IMR-90 (cell line): ENCODE data around the gene DCHS2. TPM values are rescaled to one million over a fixed set of nuclear protein-coding genes. Genes with fewer than 3 reads are reported as not detected.

ENCODE experiments used
- ATAC-seq: fragments of 200-7000 bp; cut with Tn5 transposase; 2 replicates; pipeline ENCODE4 v1.9.1; 2020; ENCODE audit warnings: low read depth, mild to moderate bottlenecking, moderate library complexity
- BruUV-seq: library from RNA; stranded (reverse); fragments of 400-500 nt; replicated peaks from 2 replicates; lab custom pipeline; 2021; lab: Mats Ljungman, UMichigan
- CTCF ChIA-PET: fragments of 300-600 bp; formaldehyde crosslinking; extraction: SDS; loops from one replicate; lab custom pipeline; 2021; ENCODE audit warnings: antibody characterized with exemption; lab: Yijun Ruan, JAX
- POLR2A ChIA-PET: fragments of 300-600 bp; sonication (Branson Sonifier 250); formaldehyde crosslinking; loops from one replicate; lab custom pipeline; 2022; ENCODE audit warnings: antibody characterized with exemption; ENCODE audit not compliant: unreplicated experiment; lab: Charles Lee
- DNase-seq: peaks from one replicate; pipeline ENCODE4 v3.0.0; 2013
- H2AFZ ChIP-seq: replicated peaks from 2 replicates; pipeline ENCODE3; 2013; ENCODE audit warnings: low read length, mild to moderate bottlenecking; ENCODE audit not compliant: poor library complexity
- H2AK5ac ChIP-seq: 2 replicates; pipeline ENCODE4 v1.6.1; 2013; ENCODE audit warnings: low read depth, low read length, inconsistent platforms
- H2AK9ac ChIP-seq: replicated peaks from 2 replicates; pipeline ENCODE3; 2013; ENCODE audit warnings: mild to moderate bottlenecking, low read depth, low read length, moderate library complexity; ENCODE audit not compliant: poor library complexity
- H2BK120ac ChIP-seq: 2 replicates; pipeline ENCODE4 v1.6.1; 2013; ENCODE audit warnings: low read depth, low read length, inconsistent platforms
- H2BK15ac ChIP-seq: 3 replicates; pipeline ENCODE4 v1.6.1; 2013; ENCODE audit warnings: low read depth, low read length, inconsistent platforms
- H2BK20ac ChIP-seq: 2 replicates; pipeline ENCODE4 v1.6.1; 2013; ENCODE audit warnings: low read depth, mild to moderate bottlenecking, inconsistent platforms, low read length, moderate library complexity
- H2BK5ac ChIP-seq: 2 replicates; pipeline ENCODE4 v1.6.1; 2013; ENCODE audit warnings: mild to moderate bottlenecking, low read depth, low read length, inconsistent platforms; ENCODE audit not compliant: poor library complexity, severe bottlenecking
- H3K14ac ChIP-seq: replicated peaks from 2 replicates; pipeline ENCODE4 v1.6.1; 2013; ENCODE audit warnings: low read depth, low read length, inconsistent platforms
- H3K18ac ChIP-seq: 2 replicates; pipeline ENCODE4 v1.6.1; 2013; ENCODE audit warnings: low read depth, low read length, control low read depth
- H3K23ac ChIP-seq: 2 replicates; pipeline ENCODE4 v1.6.1; 2013; ENCODE audit warnings: low read depth, low read length, inconsistent platforms
- H3K27ac ChIP-seq: 2 replicates; pipeline ENCODE4 v1.5.1; 2013; ENCODE audit warnings: mild to moderate bottlenecking, control low read depth, low read length; ENCODE audit not compliant: insufficient read depth
- H3K27me3 ChIP-seq: 2 replicates; pipeline ENCODE4 v1.6.1; 2013; ENCODE audit warnings: low read length; ENCODE audit not compliant: control insufficient read depth, insufficient read depth
- H3K36me3 ChIP-seq: 2 replicates; pipeline ENCODE4 v1.6.1; 2013; ENCODE audit warnings: low read length, mixed read lengths; ENCODE audit not compliant: control insufficient read depth, insufficient read depth
- H3K4ac ChIP-seq: 2 replicates; pipeline ENCODE4 v1.6.1; 2013; ENCODE audit warnings: low read depth, low read length, inconsistent platforms
- H3K4me1 ChIP-seq: 2 replicates; pipeline ENCODE4 v1.6.1; 2013; ENCODE audit warnings: low read length, mixed read lengths; ENCODE audit not compliant: control insufficient read depth, insufficient read depth
- H3K4me2 ChIP-seq: 2 replicates; pipeline ENCODE4 v1.6.1; 2013; ENCODE audit warnings: low read depth, mild to moderate bottlenecking, control low read depth, low read length, moderate library complexity
- H3K4me3 ChIP-seq: 2 replicates; pipeline ENCODE4 v1.5.1; 2013; ENCODE audit warnings: low read depth, mild to moderate bottlenecking, control low read depth, low read length, moderate library complexity; ENCODE audit not compliant: insufficient read depth
- H3K56ac ChIP-seq: 2 replicates; pipeline ENCODE4 v1.6.1; 2013; ENCODE audit warnings: low read length, inconsistent platforms; ENCODE audit not compliant: insufficient read depth; ENCODE audit errors: extremely low read depth
- H3K79me1 ChIP-seq, 2 experiments: 2 replicates each; pipeline ENCODE4 v1.6.1; 2013; ENCODE audit warnings: low read length in 2 of 2, inconsistent platforms in 1 of 2, low read depth in 1 of 2
- H3K9ac ChIP-seq: 2 replicates; pipeline ENCODE4 v1.6.1; 2013; ENCODE audit warnings: low read depth, low read length, control low read depth
- H3K9me1 ChIP-seq: 2 replicates; pipeline ENCODE4 v1.6.1; 2013; ENCODE audit warnings: low read length, inconsistent platforms; ENCODE audit not compliant: insufficient read depth
- H3K9me3 ChIP-seq: 2 replicates; pipeline ENCODE4 v1.6.1; 2013; ENCODE audit warnings: low read length; ENCODE audit not compliant: control insufficient read depth, insufficient read depth
- H4K20me1 ChIP-seq: 2 replicates; pipeline ENCODE4 v1.6.1; 2013; ENCODE audit warnings: low read length, inconsistent platforms; ENCODE audit not compliant: insufficient read depth
- H4K5ac ChIP-seq: 2 replicates; pipeline ENCODE4 v1.6.1; 2013; ENCODE audit warnings: mild to moderate bottlenecking, low read depth, low read length, control low read depth
- H4K8ac ChIP-seq, 2 experiments: 2 replicates each; pipeline ENCODE4 v1.6.1; 2013; ENCODE audit warnings: low read depth in 2 of 2, low read length in 2 of 2, control low read depth in 1 of 2, inconsistent platforms in 1 of 2
- H4K91ac ChIP-seq: 2 replicates; pipeline ENCODE4 v1.6.1; 2013; ENCODE audit warnings: low read depth, low read length, inconsistent platforms; ENCODE audit not compliant: insufficient read depth
- BHLHE40 ChIP-seq: fragments of 150-350 bp; IDR thresholded peaks from 2 replicates; pipeline ENCODE4 v1.6.1; 2016; ENCODE audit warnings: mild to moderate bottlenecking, low read depth, low read length
- CEBPB ChIP-seq: IDR thresholded peaks from 2 replicates; pipeline ENCODE4 v1.6.1; 2012; ENCODE audit warnings: low read depth, low read length, improper control_type of control experiment
- CHD1 ChIP-seq: IDR thresholded peaks from 2 replicates; pipeline ENCODE4 v1.6.1; 2012; ENCODE audit warnings: low read depth, low read length, improper control_type of control experiment
- CTCF ChIP-seq: conservative IDR thresholded peaks from 2 replicates; pipeline ENCODE4 v1.5.1; 2012; ENCODE audit warnings: mild to moderate bottlenecking, low read depth, low read length, improper control_type of control experiment
- ELK1 ChIP-seq: fragments of 150-350 bp; IDR thresholded peaks from 2 replicates; pipeline ENCODE4 v1.6.1; 2016; ENCODE audit warnings: low read depth, mild to moderate bottlenecking, low read length, moderate library complexity, borderline replicate concordance
- FOS ChIP-seq: fragments of 150-350 bp; IDR thresholded peaks from 2 replicates; pipeline ENCODE4 v1.6.1; 2016; ENCODE audit warnings: low read depth, low read length
- MAFK ChIP-seq: IDR thresholded peaks from 2 replicates; pipeline ENCODE4 v1.6.1; 2012; ENCODE audit warnings: low read depth, low read length, improper control_type of control experiment
- MAZ ChIP-seq: IDR thresholded peaks from 2 replicates; pipeline ENCODE4 v1.6.1; 2012; ENCODE audit warnings: low read depth, mild to moderate bottlenecking, low read length, improper control_type of control experiment, moderate library complexity, borderline replicate concordance
- MXI1 ChIP-seq: IDR thresholded peaks from 2 replicates; pipeline ENCODE4 v1.6.1; 2012; ENCODE audit warnings: low read depth, mild to moderate bottlenecking, low read length, moderate library complexity, borderline replicate concordance
- NFE2L2 ChIP-seq: fragments of 150-350 bp; IDR thresholded peaks from 2 replicates; pipeline ENCODE4 v1.6.1; 2016; ENCODE audit warnings: low read depth, mild to moderate bottlenecking, low read length
- POLR2A ChIP-seq: IDR thresholded peaks from 2 replicates; pipeline ENCODE4 v1.6.1; 2012; ENCODE audit warnings: mild to moderate bottlenecking, low read depth, low read length
- RAD21 ChIP-seq: IDR thresholded peaks from 2 replicates; pipeline ENCODE4 v1.6.1; 2012; ENCODE audit warnings: low read length, improper control_type of control experiment
- RCOR1 ChIP-seq: IDR thresholded peaks from 2 replicates; pipeline ENCODE4 v1.6.1; 2012; ENCODE audit warnings: mild to moderate bottlenecking, low read length, improper control_type of control experiment; ENCODE audit not compliant: insufficient replicate concordance
- RFX5 ChIP-seq: IDR thresholded peaks from 2 replicates; pipeline ENCODE4 v1.8.0; 2012; ENCODE audit warnings: low read depth, mild to moderate bottlenecking, low read length, moderate library complexity
- SMC3 ChIP-seq: fragments of 150-350 bp; IDR thresholded peaks from 2 replicates; pipeline ENCODE4 v1.6.1; 2016; ENCODE audit warnings: low read depth, mild to moderate bottlenecking, antibody characterized with exemption, low read length, moderate library complexity
- USF2 ChIP-seq: fragments of 150-350 bp; IDR thresholded peaks from 2 replicates; pipeline ENCODE4 v1.6.1; 2017; ENCODE audit warnings: mild to moderate bottlenecking, antibody characterized with exemption, low read length, low read depth
- WGBS, 2 experiments: methylation state at CpG; one replicate each; pipeline versions ENCODE4 v1.1.5 to v1.1.7; 2013; ENCODE audit warnings: missing lambda C conversion rate in 2 of 2; ENCODE audit not compliant: insufficient read length in 1 of 2; ENCODE audit errors: extremely low coverage in 2 of 2; 5-methylcytosine and 5-hydroxymethylcytosine counted together
- dilution Hi-C: fragments of 300-500 bp; cut with HindIII; formaldehyde crosslinking; loops from one replicate; pipeline ENCODE4 v1.14.3; 2018; ENCODE audit warnings: low sequenced_read_pairs; ENCODE audit not compliant: unreplicated experiment
- in situ Hi-C: fragments of 300-500 bp; cut with MboI; formaldehyde crosslinking; loops from 3 replicates; pipeline ENCODE4 v1.14.3; 2019; ENCODE audit warnings: low sequenced_read_pairs, inconsistent platforms, mixed read lengths
- intact Hi-C: fragments of 100-400 bp; cut with micrococcal nuclease; formaldehyde crosslinking; loops from 2 replicates; pipeline ENCODE4 v1.10.0; 2022
- polyA plus RNA-seq, 3 experiments: library from polyadenylated mRNA; depleted of rRNA; stranded (reverse); fragments of >200 nt; gene quantifications; 2 replicates each; pipeline ENCODE4 v1.2.3, GENCODE V29; 2012; ENCODE audit warnings: low replicate concordance in 1 of 3
- total RNA-seq: library from RNA; depleted of rRNA; stranded (reverse); fragments of >200 nt; gene quantifications from 2 replicates; pipeline ENCODE4 v1.2.3, GENCODE V29; 2012

The DCHS2 gene
- total and polyA plus RNA-seq, 2 of the 4 experiments (the other 2 are of a cell fraction): not detected

- intact Hi-C loops (no loop called here), dilution Hi-C loops (no loop called here), in situ Hi-C loops (no loop called here)
- Histone ChIP-seq H2BK15ac (no peak overlapping the region), H3K4ac (no peak overlapping the region), H2BK20ac (no peak overlapping the region), H4K91ac (no peak overlapping the region), H3K9ac (no peak overlapping the region), H2AFZ (no peak overlapping the region), H4K20me1 (no peaks in the 10 kb centered on the region), H3K4me1 (no peaks in the 10 kb centered on the region), H2AK9ac (no peak overlapping the region), H3K79me1 (no peaks in the 10 kb centered on the region), H3K9me1 (no peaks in the 10 kb centered on the region), H3K4me2 (no peak overlapping the region), H3K36me3 (no peaks in the 10 kb centered on the region), H3K14ac (no peak overlapping the region), H2BK120ac (no peak overlapping the region), H3K56ac (no peak overlapping the region), H2AK5ac (no peak overlapping the region), H3K27me3 (no peaks in the 10 kb centered on the region), H3K23ac (no peak overlapping the region), H3K4me3 (no peak overlapping the region), H3K18ac (no peak overlapping the region), H4K8ac (no peak overlapping the region), H4K5ac (no peak overlapping the region), H3K27ac (no peak overlapping the region), H2BK5ac (no peak overlapping the region), H3K9me3 (no peaks in the 10 kb centered on the region)
- ChIA-PET POLR2A (no interaction called here), CTCF (no interaction called here)
- no peak for ATAC-seq
- TF ChIP-seq CHD1 (no peak), SMC3 (no peak), BHLHE40 (no peak), USF2 (no peak), MAZ (no peak), RFX5 (no peak), RAD21 (no peak), FOS (no peak), MAFK (no peak), ELK1 (no peak), NFE2L2 (no peak), CTCF (no peak), CEBPB (no peak), RCOR1 (no peak), POLR2A (no peak), MXI1 (no peak)
- no CpG with 5 or more reads among the region's 4 CpGs for WGBS, 2 experiments
- no peak for DNase-seq
- no TSS peak for BruUV-seq
Measured at GRCh38 chr4:154368060-154368459, 123.5 kb downstream of the DCHS2 start.
